CD4-positive, alpha-beta T cell treated with Interleukin-15 for 4 hours (primary cell): ENCODE data around the gene NFRKB.
"Not testable (repeated sequence)": the region's sequence is repeated elsewhere in the genome, so short reads cannot be mapped to it uniquely, and the experiment has no call there.

ENCODE experiments used
- DNase-seq: peaks from one replicate; pipeline ENCODE4 v3.0.0-alpha.2; 2020; ENCODE audit warnings: low spot score

NFRKB gene

DNA sequence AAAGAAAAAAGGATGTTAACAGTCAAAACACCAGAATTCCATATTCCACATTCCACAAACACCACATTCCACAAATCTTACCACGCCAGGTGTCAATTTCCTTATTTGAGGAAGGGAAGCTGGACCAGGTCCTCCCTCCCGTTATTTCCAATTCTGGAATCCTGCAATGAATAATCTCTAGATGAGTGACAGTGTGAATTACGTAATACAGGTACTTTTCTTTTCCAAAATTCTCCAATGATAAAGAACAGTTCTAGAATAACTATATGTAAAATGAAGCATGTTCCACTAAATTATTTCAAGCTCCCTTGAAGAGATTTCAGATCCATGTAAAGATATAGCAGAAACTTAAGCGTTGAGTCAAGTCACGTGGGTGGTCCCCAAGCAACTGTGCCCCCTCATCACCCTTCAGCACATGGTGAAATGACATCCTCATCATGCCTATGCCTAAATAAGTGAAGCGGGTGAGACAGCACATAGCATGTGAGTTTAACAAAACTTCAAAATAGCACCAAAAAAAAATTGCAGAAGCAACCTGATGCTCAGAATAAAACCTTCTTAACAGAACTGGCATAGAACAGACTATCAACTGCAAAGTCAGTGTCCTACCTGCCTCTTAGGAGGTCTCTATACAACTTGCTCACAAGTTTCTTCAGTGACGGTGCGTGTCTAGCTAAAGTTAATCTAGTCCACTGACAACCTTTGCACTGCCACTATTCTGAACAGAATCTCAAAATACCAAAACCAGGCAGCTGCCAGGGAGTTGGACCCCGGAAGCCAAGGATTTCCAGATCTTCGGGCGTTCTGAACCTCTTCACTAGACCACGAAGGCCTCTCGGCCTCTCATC lies 876 bp downstream of the NFRKB start:
- peak; percentile 1 for DNase-seq

DNA sequence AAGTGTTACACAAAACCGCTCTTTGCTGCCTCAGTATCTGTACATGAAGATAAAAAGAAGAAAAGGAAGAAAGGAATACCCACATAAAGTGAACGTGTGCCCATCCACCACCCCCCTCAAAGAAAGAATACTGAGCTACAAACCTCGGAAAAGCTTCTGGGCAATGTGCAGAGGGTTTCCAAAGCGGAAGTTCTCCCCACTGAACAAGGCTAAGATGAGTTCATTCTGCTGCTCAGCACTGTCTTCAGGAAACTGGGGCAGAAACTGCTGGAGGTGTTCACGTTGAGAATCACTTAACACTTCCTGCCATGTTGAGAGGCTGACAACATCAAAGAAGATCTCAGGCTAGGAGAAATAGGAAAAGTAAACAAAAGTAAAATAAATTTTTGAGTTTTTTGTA lies 6.9 kb downstream of the NFRKB start:
- peak; percentile 22 for DNase-seq

DNA sequence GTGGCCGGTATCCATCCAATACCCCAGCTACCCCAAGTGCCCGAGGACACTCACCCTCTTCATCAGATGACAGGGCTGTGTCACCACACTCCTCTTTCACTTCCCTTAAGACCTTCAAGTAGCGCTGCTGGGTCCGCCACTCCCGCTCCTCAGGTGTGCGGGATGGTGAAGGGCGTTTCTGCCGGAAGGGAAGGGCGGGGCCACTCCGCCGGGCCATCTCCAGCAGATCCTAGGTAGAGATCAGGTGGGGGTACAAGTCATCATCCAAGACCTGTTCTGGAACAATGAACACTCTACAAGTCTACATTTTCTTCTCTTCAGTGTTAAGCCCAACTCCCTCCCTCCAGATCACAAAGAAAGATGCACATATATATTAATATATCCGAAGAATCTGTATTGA lies 10.0 kb downstream of the NFRKB start:
- no peak for DNase-seq

DNA sequence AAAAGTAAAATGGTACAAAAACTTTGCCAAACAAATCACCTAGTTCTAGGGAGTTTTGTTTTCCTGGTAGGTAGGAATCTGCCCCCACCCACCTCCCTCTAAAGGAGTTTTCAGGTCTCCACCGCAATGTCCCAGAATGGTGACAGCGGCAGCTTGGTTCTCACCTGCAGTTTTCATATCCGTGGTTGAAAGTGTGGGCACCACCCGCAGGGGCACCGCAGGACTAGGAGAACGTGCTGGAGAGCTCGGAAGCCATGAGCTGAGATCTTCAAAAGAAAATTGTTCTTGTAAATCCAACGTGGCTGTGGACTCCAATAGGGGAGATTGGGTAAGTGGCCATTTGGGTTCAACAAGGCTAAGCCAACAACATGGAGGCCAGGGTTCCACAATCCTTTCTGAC lies 10.8 kb downstream of the NFRKB start:
- DNase-seq: no peak

DNA sequence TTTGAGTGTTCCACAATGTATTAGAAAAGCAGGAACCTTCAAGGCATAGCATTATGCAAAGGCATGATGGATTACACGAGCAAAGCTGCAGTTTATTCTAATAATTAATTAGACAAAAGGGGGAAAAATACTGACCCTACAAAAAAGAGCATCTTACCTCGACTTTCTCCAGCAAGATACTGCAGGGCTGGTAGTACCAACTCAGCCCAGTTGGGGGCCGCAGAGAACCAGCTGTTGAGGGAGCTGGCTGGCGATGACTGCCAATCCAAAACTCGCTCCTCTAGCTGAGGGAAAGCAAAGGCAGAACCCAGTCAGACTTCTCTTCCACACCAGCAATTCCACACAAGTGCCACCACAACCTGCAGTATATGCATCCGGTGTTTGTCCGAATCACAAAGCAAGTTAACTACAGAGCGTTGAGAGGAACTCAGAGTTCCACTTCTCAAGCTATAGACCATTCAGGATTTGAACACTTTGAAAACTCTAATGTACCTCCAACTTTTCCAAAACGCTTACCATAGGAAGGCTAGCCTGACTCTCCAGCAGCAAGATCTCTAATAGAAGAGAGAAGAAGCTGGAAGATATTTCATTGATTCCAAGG lies 13.7 kb downstream of the NFRKB start:
- DNase-seq: peak; percentile 23

DNA sequence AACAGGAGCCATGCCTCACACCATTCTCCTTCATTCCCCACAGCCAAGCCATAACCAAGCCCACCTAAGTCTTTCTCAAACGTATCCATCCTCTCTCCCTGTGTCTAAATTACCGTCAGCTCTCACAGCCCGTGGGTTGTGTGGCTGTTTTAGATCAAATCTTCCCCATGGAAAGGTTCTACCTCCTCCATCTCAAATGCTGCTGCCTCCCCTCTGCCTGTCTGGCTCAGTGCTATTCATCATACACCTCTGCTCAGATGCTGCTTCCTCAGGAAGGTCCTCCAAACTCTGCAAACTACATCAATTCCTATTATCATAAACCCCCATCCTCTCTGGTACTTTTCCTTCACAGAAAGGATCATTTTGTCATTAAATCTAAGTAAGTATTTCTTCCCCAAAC lies 15.1 kb downstream of the NFRKB start:
- no peak for DNase-seq

DNA sequence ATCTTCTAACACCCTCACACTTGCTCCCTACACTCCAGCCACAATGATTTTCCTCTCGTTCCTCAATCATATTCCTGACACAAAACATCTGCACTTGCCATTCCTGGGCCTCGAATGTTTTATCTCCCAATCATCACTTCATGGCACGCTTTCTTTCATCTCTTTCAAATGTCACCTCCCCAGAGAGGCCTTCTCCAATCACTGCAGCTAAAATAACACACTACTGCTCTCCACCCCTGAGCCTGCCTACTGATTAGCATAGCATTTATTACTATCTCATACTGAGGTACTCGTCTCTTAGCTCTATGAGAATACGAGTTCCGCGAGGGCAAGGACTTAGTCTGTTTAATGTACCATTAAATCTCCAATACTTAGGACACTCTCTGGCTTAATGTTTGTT lies 23.5 kb downstream of the NFRKB start:
- no peak for DNase-seq

DNA sequence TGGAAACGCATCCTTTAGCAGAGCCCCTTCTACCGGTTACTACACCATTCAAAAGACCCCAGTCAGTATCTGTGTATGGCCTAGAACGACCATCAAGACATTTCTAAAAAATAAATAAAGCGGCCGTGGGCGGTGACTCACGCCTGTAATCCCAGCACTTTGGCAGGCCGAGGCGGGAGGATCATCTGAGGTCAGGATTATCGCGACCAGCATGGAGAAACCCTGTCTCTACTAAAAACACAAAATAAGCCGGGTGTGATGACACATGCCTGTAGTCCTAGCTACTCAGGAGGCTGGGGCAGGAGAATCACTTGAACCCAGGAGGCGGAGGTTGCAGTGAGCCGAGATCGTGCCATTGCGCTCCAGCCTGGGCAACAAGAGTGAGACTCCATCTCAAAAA lies 26.8 kb downstream of the NFRKB start:
- DNase-seq: not testable (repeated sequence)

DNA sequence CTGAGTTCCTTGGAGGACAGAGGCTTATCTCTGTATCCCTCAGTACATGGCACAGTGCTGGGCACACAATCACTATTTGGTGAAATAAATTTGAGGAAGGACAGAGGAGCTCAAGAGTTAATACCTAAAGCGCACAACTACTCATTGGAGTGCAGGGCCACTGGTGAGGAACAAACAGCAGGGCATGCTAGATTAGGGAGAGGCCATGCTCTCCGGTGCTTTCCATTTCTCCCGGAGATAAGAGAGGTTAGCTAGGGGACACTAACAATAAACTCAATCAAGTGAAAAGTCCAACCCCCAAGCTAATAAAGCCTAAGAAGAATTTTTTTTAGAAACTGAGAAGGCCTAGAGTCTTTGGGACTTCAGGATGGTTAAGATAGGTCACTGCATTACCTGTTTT lies 29.1 kb downstream of the NFRKB start:
- DNase-seq: no peak

DNA sequence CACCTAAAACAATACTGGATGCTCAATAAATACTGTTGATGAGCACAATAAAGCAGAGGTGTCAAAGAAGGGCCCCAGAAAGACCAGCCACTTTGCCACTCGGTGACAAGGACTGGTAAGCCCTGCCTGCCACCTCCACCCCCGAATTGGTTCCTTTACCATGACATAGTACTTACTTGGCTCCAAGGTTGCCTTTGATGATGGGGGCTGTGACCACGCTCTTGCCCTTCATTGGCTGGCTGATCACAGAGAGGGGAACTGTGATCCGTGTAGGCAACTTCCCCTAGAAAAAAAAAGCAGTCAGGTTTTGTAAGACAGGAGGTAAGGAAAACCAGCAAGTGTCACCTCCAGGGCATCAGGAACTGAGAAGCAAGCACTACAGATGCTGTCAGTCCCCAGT lies 29.7 kb downstream of the NFRKB start:
- no peak for DNase-seq

DNA sequence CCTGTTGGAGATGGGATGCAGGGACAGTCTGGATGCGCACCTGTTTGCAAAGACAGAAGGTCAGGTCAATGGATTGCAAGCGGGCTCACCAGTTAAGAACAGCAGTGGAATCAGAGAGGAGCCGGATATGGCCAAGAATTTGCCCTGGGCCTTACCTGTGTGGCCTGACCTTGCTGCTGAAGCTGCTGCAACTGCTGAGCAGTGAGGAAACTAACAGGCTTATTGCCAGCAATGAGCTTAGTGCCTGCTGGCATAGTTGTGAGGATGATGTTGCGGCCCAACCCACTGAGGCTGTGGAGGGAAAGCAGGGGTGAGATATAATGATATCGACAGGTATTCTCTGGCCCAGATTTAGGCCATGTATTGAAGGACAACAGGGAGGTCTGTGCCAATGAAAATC lies 30.6 kb downstream of the NFRKB start:
- DNase-seq: no peak

DNA sequence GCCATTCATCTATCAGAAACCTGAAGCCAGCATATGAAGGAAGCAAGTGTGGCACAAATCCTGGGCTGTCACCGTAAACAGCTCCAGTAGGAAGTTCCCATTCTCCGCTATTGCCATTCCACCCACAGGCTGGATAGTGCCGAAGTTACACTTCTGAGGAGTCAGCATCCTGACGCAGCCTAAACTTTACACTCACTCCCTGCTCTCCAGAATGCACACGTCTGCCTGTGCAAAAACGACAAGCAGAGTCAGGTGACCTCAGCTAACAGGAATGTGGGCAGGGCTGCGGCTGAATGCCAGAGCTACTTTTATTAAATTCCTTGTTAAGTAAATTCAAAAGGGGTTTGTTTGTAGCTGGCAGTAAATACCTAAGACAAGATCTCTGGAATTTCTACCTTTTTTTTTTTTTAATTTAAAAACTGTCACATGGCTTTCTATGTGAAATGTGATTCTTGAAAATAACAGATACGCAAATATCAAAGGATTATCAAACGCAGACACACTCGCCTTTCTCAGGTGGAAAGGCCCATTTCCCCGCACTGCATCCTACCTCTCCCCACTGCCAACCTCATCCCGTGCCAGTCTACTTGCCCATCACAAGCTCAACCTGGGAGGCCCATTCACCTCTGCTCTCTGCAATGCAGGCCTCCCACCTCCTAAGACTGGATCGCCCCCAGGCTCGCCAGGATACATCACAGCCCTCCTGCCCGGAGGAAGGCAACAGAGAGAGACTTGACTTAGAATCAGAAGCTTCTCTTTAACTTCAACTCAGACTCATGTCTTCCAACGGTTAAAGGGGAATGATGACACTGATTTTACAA lies 33.5 kb downstream of the NFRKB start:
- DNase-seq: no peak

DNA sequence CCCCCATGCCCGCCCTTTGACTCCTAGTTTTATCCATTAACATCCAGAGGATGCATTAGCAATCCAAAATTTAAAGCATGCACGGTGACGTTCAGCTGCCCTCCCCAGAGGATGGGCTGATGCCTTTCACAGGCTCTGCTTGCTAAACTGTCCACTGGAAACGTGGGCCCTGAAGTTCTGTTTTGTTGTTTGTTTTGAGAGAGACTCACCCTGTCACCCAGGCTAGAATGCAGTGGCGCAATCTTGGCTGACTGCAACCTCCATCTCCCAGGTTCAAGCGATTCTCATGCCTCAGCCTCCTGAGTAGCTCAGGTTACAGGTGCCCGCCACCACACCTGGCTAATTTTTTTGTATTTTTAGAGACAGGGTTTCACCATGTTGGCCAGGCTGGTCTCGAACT lies 39.3 kb downstream of the NFRKB start:
- DNase-seq: no peak

DNA sequence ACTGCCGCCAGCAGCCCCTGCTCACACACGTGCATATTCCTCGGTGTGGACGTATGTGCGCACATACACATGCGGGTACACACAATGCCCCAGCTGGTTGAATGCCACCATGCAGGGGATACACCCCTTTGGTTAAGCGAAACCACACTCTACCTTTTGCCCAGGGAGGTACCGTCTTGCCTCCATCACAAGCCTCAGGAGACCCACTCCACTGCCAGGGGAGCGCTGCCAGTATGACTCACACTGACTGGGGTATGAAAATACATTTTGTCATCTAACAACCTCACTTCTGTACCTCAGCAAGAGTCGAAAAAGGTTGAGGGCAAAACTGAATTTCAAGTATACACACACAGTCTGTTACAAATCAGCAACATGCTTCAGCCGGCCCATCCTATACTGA lies 40.3 kb downstream of the NFRKB start:
- DNase-seq: no peak

DNA sequence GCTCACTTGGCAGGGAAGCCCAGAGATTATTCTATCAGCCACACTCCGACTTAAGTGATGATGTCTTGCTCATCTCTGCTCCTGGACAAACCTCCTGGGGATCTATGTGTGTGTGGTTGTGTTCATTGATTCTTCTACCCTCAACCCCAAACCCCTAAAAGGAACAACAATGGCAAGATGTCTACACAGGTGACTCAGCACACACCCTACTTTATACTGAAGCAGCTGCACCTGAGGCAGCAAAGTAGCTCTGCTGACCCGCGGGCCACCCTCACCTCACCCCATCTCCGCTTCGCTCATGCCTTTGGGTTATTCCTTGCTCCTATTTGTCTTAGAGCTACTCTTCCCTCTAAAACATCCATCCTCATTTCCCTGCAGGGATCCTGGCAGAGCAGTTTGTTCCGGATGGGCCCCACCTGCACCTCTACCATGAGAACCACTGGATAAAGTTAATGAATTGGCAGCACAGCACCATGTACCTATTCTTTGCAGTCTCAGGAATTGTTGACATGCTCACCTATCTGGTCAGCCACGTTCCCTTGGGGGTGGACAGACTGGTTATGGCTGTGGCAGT lies 41.1 kb downstream of the NFRKB start:
- no peak for DNase-seq

DNA sequence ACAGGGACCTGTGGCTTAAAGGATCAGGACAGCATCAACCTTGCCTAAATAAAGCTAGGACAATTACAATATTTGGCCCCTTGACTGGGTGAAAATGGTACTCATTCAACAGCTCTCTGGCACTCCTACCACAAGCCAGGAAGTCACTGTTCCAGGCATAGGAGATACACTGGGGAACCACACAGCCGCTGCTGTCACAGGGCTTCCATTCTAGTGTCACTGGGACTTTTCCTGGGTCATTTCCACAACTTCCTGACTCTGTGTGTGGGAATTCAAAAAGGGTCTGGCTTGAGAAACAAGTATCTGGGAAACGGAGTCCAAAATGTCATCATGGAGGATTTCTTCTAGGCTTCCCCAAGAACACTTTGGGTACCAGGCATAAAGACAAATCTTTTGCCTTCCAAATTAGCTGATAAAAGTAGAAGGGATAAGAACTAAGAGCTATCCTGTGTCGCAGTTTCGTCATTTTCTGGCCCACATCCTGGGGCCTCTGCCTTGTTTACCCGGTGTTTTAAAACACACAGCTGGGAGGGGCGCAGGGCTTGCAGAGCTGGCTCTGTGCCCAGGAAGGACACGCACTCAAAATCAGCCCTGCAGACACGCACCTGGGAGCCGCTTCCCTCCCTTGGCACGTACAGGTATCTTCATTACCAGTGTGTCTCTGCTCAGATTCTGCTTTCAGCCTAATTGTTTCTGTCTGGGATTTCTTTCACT lies 41.7 kb downstream of the NFRKB start:
- peak; percentile 67 for DNase-seq

DNA sequence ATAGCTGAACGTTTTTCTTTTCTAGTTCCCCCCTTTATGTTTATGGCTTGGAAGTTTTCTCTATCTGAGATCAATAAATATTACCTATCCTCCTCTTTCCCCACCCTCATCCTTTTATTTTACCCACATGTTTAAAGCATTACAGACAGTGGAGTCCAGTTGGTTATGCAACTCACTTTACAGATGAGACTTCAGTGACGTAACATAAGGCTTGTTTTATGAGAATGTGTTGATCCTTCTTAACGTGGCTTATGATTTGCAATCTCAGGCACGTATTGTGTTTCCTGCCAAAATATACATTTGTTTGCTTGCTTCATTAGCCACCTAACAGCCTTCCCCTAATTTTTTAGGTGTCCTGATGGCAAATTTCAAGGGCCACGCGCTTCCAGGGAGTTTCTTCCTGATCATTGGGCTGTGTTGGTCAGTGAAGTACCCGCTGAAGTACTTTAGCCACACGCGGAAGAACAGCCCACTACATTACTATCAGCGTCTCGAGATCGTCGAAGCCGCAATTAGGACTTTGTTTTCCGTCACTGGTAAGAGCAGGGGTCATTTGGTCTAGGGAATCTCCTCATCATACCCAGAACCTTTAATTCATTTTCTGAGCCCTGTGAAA lies 43.1 kb downstream of the NFRKB start:
- DNase-seq: no peak

DNA sequence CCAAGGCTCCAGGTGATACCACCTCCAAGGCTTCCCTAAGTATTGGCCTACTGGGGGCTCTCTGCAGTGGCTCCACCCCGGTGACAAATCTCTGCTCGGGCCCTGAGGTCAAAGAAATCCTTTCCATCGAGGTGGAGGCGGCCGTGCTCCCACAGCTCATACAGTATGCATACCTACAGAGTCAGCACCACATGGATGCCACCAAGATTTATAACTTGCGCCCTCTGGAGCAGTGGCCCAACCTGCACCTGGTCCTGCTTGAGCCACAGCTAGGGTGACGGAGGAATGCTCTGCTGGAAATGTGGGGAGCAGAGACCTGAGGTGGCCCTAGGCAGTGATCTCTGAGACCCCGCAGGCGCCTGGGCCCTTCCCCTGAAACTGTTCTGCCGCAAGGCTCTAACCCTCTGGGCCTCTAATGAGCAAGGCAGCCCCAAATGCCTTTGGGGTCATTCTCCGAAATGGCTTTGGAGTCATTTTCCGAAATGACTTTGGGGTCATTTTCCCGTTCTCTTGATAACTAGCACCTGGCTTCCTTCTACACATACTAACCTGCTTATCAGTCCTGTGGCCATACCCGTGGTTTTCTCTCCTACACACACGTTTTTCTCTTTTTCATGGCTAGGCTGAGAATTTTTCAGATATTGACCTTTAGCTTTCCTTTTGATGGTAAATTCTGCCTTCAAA lies 45.8 kb downstream of the NFRKB start:
- DNase-seq: no peak

DNA sequence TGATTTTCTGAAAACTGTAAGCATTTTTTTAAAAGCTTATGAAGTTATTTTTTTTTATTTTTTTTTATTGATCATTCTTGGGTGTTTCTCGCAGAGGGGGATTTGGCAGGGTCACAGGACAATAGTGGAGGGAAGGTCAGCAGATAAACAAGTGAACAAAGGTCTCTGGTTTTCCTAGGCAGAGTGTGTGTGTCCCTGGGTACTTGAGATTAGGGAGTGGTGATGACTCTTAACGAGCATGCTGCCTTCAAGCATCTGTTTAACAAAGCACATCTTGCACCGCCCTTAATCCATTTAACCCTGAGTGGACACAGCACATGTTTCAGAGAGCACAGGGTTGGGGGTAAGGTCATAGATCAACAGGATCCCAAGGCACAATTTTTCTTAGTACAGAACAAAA lies 48.0 kb downstream of the NFRKB start:
- not testable (repeated sequence) for DNase-seq

DNA sequence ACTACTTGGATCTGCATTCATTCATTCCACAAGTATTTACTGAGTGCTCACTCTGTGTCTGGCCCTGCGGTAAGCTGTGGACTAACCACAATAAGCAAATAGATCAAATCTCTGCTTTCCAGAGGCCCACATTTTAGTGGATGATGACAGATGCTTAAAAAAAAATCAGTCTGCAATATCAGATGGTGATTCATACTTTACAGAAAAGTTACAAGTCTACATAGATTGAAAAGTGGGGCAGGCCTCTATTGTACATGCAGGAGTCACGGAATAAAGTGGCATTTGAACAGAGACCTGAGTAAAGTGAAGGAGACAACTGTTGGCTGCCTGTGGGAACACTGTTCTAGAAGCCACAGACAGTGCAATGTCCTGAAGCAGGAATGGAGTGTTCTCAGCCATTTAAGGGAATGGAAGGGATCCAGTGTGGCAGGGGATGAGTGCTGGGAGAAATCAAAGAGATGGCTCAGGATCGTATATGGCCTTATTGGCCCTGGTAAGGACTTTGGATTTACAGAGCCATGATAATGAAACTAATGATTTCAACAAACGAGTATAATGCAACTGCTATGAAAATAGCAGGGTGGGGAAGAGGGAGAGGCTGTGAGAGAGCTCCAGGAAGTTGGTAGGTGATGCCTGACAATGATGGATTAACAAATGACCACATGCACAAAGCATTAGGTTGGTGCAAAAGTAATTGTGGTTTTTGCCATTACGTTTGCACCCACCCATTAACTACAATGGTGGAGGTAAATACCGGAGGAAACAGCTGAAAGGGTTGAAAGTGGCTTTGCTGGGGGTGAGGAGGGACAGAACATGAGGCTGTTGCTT lies 48.7 kb downstream of the NFRKB start:
- DNase-seq: peak; percentile 50
